GM23248 (cell line): Measurements from ENCODE around the gene TEX261. TPM values are rescaled to one million over a fixed set of nuclear protein-coding genes. Genes with fewer than 3 reads are reported as not detected.

Experiments
- DNase-seq: peaks from one replicate; pipeline ENCODE4 v3.0.0-alpha.2; 2015
- H2AFZ ChIP-seq: fragments of 200-600 bp; sonication (generic); 2 replicates; pipeline ENCODE4 v1.6.1; 2016; ENCODE audit warnings: antibody characterized with exemption
- H3F3A ChIP-seq: fragments of 200-600 bp; sonication (generic); 2 replicates; pipeline ENCODE4 v1.6.1; 2016; ENCODE audit warnings: mild to moderate bottlenecking, antibody characterized with exemption, mixed run types; ENCODE audit not compliant: insufficient read depth
- H3K27ac ChIP-seq: fragments of 200-600 bp; sonication (generic); 2 replicates; pipeline ENCODE4 v1.5.1; 2016; ENCODE audit warnings: mild to moderate bottlenecking
- H3K27me3 ChIP-seq: fragments of 200-600 bp; sonication (generic); replicated peaks from 2 replicates; pipeline ENCODE4 v1.6.1; 2016; ENCODE audit warnings: mild to moderate bottlenecking; ENCODE audit not compliant: insufficient read depth
- H3K36me3 ChIP-seq: fragments of 200-600 bp; sonication (generic); 2 replicates; pipeline ENCODE4 v1.6.1; 2016; ENCODE audit warnings: low read depth, mild to moderate bottlenecking
- H3K4me1 ChIP-seq: fragments of 200-600 bp; sonication (generic); 2 replicates; pipeline ENCODE4 v1.6.1; 2016; ENCODE audit warnings: mild to moderate bottlenecking; ENCODE audit not compliant: insufficient read depth
- H3K4me2 ChIP-seq: fragments of 200-600 bp; sonication (generic); one replicate; pipeline ENCODE4 v1.6.1; 2016; ENCODE audit warnings: mild to moderate bottlenecking; ENCODE audit not compliant: unreplicated experiment
- H3K4me3 ChIP-seq: fragments of 200-600 bp; sonication (generic); 2 replicates; pipeline ENCODE4 v1.5.1; 2016; ENCODE audit warnings: mild to moderate bottlenecking
- H3K79me2 ChIP-seq: fragments of 200-600 bp; sonication (generic); 2 replicates; pipeline ENCODE4 v1.6.1; 2016; ENCODE audit warnings: mild to moderate bottlenecking; ENCODE audit not compliant: insufficient read depth
- H3K9ac ChIP-seq: fragments of 200-600 bp; sonication (generic); 2 replicates; pipeline ENCODE4 v1.6.1; 2016; ENCODE audit warnings: mild to moderate bottlenecking
- H3K9me2 ChIP-seq: fragments of 200-600 bp; sonication (generic); 2 replicates; pipeline ENCODE4 v1.6.1; 2016; ENCODE audit warnings: mixed run types, mild to moderate bottlenecking, moderate library complexity; ENCODE audit not compliant: insufficient read depth
- H3K9me3 ChIP-seq: fragments of 200-600 bp; sonication (generic); one replicate; pipeline ENCODE4 v1.6.1; 2017; ENCODE audit warnings: low read depth
- H4K20me1 ChIP-seq: fragments of 200-600 bp; sonication (generic); 2 replicates; pipeline ENCODE4 v1.6.0; 2016; ENCODE audit not compliant: insufficient read depth
- EZH2 ChIP-seq: fragments of 200-600 bp; sonication (generic); IDR thresholded peaks from 2 replicates; pipeline ENCODE4 v1.6.1; 2018; ENCODE audit warnings: antibody characterized with exemption, mild to moderate bottlenecking; ENCODE audit not compliant: insufficient read depth, poor library complexity, severe bottlenecking
- EZH2phosphoT487 ChIP-seq: fragments of 200-600 bp; sonication (generic); IDR thresholded peaks from 2 replicates; pipeline ENCODE4 v1.6.1; 2018; ENCODE audit warnings: antibody characterized with exemption, moderate library complexity, mild to moderate bottlenecking, low read depth; ENCODE audit not compliant: insufficient read depth
- WGBS, 2 experiments: methylation state at CpG; one replicate each; pipeline ENCODE4 v1.1.6; 2015 to 2017; ENCODE audit warnings: low lambda C conversion rate in 2 of 2, low coverage in 1 of 2; ENCODE audit errors: missing lambda C conversion rate in 2 of 2; 5-methylcytosine and 5-hydroxymethylcytosine counted together
- in situ Hi-C: fragments of 300-500 bp; cut with MboI; formaldehyde crosslinking; loops from 2 replicates; pipeline ENCODE4 v1.15.0; 2020
- polyA plus RNA-seq: library from polyadenylated mRNA; unstranded; fragments of >200 nt; fragmentation: Nextera tagmentation; extraction: Ambion mirVana; gene quantifications from 2 replicates; pipeline ENCODE4 v1.2.1, GENCODE V29; 2016
- total RNA-seq: library from RNA; depleted of rRNA; stranded (reverse); fragments of >200 nt; shearing (Covaris generic); gene quantifications from 2 replicates; pipeline ENCODE4 v1.2.3, GENCODE V29; 2014

TEX261 gene
- total and polyA plus RNA-seq, 2 experiments from 2014 or later, result 54.1 to 64.1 TPM

GRCh38 chr2:70988726-70989648 is 5.7 kb downstream of the TEX261 start:
- Histone ChIP-seq H3K4me3 (no peak overlapping the region), H3K9ac (no peak overlapping the region), H3K9me3 (no peaks in the 10 kb centered on the region), H3F3A (no peaks in the 10 kb centered on the region), H3K27me3 (no peaks in the 10 kb centered on the region), H3K36me3 (peaks cover 6% of the 10 kb centered on the region; the same call in 1 of the 2 replicates), H3K79me2 (peaks cover 43% of the 10 kb centered on the region), H2AFZ (no peak overlapping the region), H3K4me2 (no peak overlapping the region), H3K27ac (no peak overlapping the region), H4K20me1 (no peaks in the 10 kb centered on the region), H3K9me2 (no peaks in the 10 kb centered on the region), H3K4me1 (peaks cover 10% of the 10 kb centered on the region; the same call in 1 of the 2 replicates)
- no peak for TF ChIP-seq EZH2phosphoT487
- TF ChIP-seq EZH2, result no peak
- WGBS, 2 experiments, result 92 to 94% methylated on average over 16 of the region's 16 CpGs
- no peak for DNase-seq
- in situ Hi-C loops, result no loop called here

GRCh38 chr2:70988151-70988550 is 6.5 kb downstream of the TEX261 start:
- DNase-seq, result no peak
- H2AFZ ChIP-seq, result no peak overlapping the region
- in situ Hi-C loops, result no loop called here
- 27 to 32% methylated on average over 4 of the region's 4 CpGs for WGBS, 2 experiments
- H3F3A ChIP-seq, result no peaks in the 10 kb centered on the region
- H3K4me2 ChIP-seq, result no peak overlapping the region
- no peaks in the 10 kb centered on the region for H3K9me2 ChIP-seq
- H3K27ac ChIP-seq, result no peak overlapping the region
- peaks cover 5% of the 10 kb centered on the region; the same call in 1 of the 2 replicates for H3K4me1 ChIP-seq
- no peaks in the 10 kb centered on the region for H3K27me3 ChIP-seq
- no peak overlapping the region for H3K4me3 ChIP-seq
- peaks cover 35% of the 10 kb centered on the region for H3K79me2 ChIP-seq
- H3K9me3 ChIP-seq, result no peaks in the 10 kb centered on the region
- H4K20me1 ChIP-seq, result no peaks in the 10 kb centered on the region
- TF ChIP-seq EZH2phosphoT487 (no peak), EZH2 (no peak)
- no peak overlapping the region for H3K9ac ChIP-seq
- H3K36me3 ChIP-seq, result peaks cover 6% of the 10 kb centered on the region; the same call in 1 of the 2 replicates

DNA sequence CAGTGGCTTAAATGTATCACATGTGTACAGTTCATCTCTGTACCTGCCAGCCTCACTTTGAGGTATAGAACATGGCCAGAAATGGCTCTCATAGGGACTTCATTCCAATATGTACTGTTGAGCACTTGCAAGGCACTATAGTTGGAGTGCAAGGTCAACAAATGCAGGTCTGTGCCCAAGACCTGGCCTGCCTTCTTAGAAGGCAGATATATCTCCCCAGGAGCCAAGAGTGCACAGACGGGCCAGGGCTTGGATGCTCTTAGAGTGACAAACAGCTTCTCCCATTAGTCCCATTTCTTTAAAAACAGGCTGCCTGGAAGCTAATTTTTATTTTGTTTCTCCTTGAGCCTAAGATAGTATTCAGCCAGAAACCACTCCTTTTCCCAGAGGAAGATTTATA is 7.3 kb downstream of the TEX261 start:
- Histone ChIP-seq H3K9me3 (no peaks in the 10 kb centered on the region), H4K20me1 (no peaks in the 10 kb centered on the region), H3K4me2 (no peak overlapping the region), H3K9me2 (no peaks in the 10 kb centered on the region), H3K4me1 (no peaks in the 10 kb centered on the region), H3K27me3 (no peaks in the 10 kb centered on the region), H3K4me3 (no peak overlapping the region), H3K27ac (no peak overlapping the region), H3F3A (no peaks in the 10 kb centered on the region), H3K79me2 (peaks cover 27% of the 10 kb centered on the region), H2AFZ (no peak overlapping the region), H3K9ac (no peak overlapping the region), H3K36me3 (peaks cover 6% of the 10 kb centered on the region; the same call in 1 of the 2 replicates)
- in situ Hi-C loops, result no loop called here
- DNase-seq, result no peak
- 43 to 59% methylated on average over 1 of the region's 1 CpG for WGBS, 2 experiments
- TF ChIP-seq EZH2phosphoT487, result no peak
- no peak for TF ChIP-seq EZH2

GRCh38 chr2:70986499-70987189 is 8.0 kb downstream of the TEX261 start:
- Histone ChIP-seq H3K9me2 (no peaks in the 10 kb centered on the region), H3K9ac (no peak overlapping the region), H3K27me3 (no peaks in the 10 kb centered on the region), H3F3A (no peaks in the 10 kb centered on the region), H3K4me2 (no peak overlapping the region), H3K36me3 (peaks cover 6% of the 10 kb centered on the region; the same call in 1 of the 2 replicates), H4K20me1 (no peaks in the 10 kb centered on the region), H3K27ac (no peak overlapping the region), H3K4me3 (no peak overlapping the region), H3K79me2 (peaks cover 20% of the 10 kb centered on the region), H2AFZ (no peak overlapping the region), H3K4me1 (no peaks in the 10 kb centered on the region), H3K9me3 (no peaks in the 10 kb centered on the region)
- DNase-seq, result no peak
- 80 to 84% methylated on average over 4 of the region's 4 CpGs for WGBS, 2 experiments
- no peak for TF ChIP-seq EZH2
- no peak for TF ChIP-seq EZH2phosphoT487
- in situ Hi-C loops, result no loop called here
